ENCODE results near the gene RPP38.

DNA sequence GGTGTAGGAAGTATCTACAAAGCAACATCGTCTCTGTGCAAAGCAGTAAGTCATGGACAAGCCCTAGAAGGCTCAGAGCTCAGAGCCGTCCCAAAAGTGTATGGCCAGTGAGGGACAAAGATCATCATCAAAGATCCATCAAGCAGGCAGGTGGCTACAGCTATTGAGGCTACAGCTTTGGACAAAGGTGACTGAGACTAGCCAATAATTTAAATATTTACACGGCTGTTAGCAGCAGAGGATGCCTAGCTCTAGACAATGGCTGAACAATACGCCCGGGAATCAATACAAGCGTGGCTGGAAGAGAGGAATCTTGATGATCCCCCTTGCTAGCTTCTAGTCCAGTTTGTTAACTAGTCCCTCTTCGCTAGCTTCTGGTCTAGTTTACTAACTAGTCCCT is 53.4 kb downstream of the RPP38 start:
- TF ChIP-seq, protein P1, sequence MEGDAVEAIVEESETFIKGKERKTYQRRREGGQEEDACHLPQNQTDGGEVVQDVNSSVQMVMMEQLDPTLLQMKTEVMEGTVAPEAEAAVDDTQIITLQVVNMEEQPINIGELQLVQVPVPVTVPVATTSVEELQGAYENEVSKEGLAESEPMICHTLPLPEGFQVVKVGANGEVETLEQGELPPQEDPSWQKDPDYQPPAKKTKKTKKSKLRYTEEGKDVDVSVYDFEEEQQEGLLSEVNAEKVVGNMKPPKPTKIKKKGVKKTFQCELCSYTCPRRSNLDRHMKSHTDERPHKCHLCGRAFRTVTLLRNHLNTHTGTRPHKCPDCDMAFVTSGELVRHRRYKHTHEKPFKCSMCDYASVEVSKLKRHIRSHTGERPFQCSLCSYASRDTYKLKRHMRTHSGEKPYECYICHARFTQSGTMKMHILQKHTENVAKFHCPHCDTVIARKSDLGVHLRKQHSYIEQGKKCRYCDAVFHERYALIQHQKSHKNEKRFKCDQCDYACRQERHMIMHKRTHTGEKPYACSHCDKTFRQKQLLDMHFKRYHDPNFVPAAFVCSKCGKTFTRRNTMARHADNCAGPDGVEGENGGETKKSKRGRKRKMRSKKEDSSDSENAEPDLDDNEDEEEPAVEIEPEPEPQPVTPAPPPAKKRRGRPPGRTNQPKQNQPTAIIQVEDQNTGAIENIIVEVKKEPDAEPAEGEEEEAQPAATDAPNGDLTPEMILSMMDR (conservative IDR thresholded peaks at IDR 0.05) = no peak
- no peak for TF ChIP-seq EZH2 (IDR thresholded peaks at IDR 0.05; ENCODE audit: low read depth)

All from PC-9 (cell line).